ENCODE data around the gene DDX10. TPM values are rescaled to one million over a fixed set of nuclear protein-coding genes. Genes with fewer than 3 reads are reported as not detected.

The DDX10 gene
- polyA plus RNA-seq, 1 of the 3 experiments (the other 2 are of a cell fraction), result 35.8 TPM

- no peaks in the 10 kb centered on the region for H3K9me3 ChIP-seq
- peak overlapping the region; percentile 64 for H3K9ac ChIP-seq
- H3K9me2 ChIP-seq, result no peaks in the 10 kb centered on the region
- ChIA-PET POLR2A (no interaction called here), CTCF (interaction anchor here (0.9 kb wide), 1 partner anchor 12 kb away, joined by 4 read pairs; no protein-coding TSS in a partner anchor)
- peaks cover 0 to 5% of the 10 kb centered on the region in 2 experiments for H3K36me3 ChIP-seq (replicated peaks in 1 of 2; ENCODE audit: control insufficient read depth in 1 of 2, insufficient read depth in 2 of 2, low read length in 1 of 2)
- H4K20me1 ChIP-seq (ENCODE audit: insufficient read depth), result no peaks in the 10 kb centered on the region
- no peak overlapping the region for H2AFZ ChIP-seq (ENCODE audit: low read depth)
- peak overlapping the region in 1 of 2 experiments; percentile 97; a peak in 3 of 4 replicates for H3K27ac ChIP-seq (ENCODE audit: low read depth in 2 of 2, low read length in 1 of 2)
- H3F3A ChIP-seq (replicated peaks; ENCODE audit: insufficient read depth), result peaks cover 68% of the 10 kb centered on the region
- WGBS (ENCODE audit: low lambda C conversion rate), result 95% methylated on average over 4 of the region's 4 CpGs
- peaks cover 0 to 58% of the 10 kb centered on the region in 2 experiments; a peak in 3 of 4 replicates for H3K4me1 ChIP-seq (ENCODE audit: control insufficient read depth in 1 of 2, insufficient read depth in 2 of 2, low read depth in 1 of 2, low read length in 1 of 2)
- no peak overlapping the region for H3K4me3 ChIP-seq (ENCODE audit: low read depth in 2 of 2, low read length in 1 of 2)
- H3K79me2 ChIP-seq (ENCODE audit: insufficient read depth), result 0 out of 2 replicates have a peak, but pooled peaks cover 7% of the 10 kb centered on the region
- no peak for DNase-seq
- TF ChIP-seq EP300 (IDR thresholded peaks at IDR 0.05; ENCODE audit: borderline replicate concordance in 1 of 2, low read depth in 1 of 2, low read length in 1 of 2) (no peak), USF1 (IDR thresholded peaks at IDR 0.05; ENCODE audit: borderline replicate concordance, low read depth) (no peak), RCOR1 (IDR thresholded peaks at IDR 0.05; ENCODE audit: low read length) (no peak), POLR2AphosphoS5 (IDR thresholded peaks at IDR 0.05; ENCODE audit: low read depth, low read length) (no peak), EZH2phosphoT487 (IDR thresholded peaks at IDR 0.05; ENCODE audit: borderline replicate concordance, low read depth) (no peak), RAD21 (IDR thresholded peaks at IDR 0.05; ENCODE audit: low read length) (no peak), FOXJ3 (CRISPR knock-in tag; IDR thresholded peaks at IDR 0.05) (no peak), FOSL2 (IDR thresholded peaks at IDR 0.05; ENCODE audit: borderline replicate concordance, low read depth) (no peak), NFIC (IDR thresholded peaks at IDR 0.05; ENCODE audit: borderline replicate concordance) (no peak), MXI1 (IDR thresholded peaks at IDR 0.05; ENCODE audit: low read depth, low read length) (no peak), RXRA (IDR thresholded peaks at IDR 0.05; ENCODE audit: borderline replicate concordance, low read depth) (no peak), TCF12 (IDR thresholded peaks at IDR 0.05) (no peak), YY1 (IDR thresholded peaks at IDR 0.05; ENCODE audit: low read depth) (no peak), ZBTB33 (IDR thresholded peaks at IDR 0.05; ENCODE audit: borderline replicate concordance, low read depth) (no peak), JUND (IDR thresholded peaks at IDR 0.05) (no peak), SMC3 (IDR thresholded peaks at IDR 0.05; ENCODE audit: low read depth, low read length) (no peak), ELF1 (IDR thresholded peaks at IDR 0.05) (no peak), SIN3A (IDR thresholded peaks at IDR 0.05; ENCODE audit: borderline replicate concordance, low read depth, low read length) (no peak), CHD2 (IDR thresholded peaks at IDR 0.05; ENCODE audit: low read length, partially characterized antibody) (no peak), MAX (IDR thresholded peaks at IDR 0.05; ENCODE audit: low read depth) (no peak)
- peak overlapping the region; percentile 49; the same call in 1 of the 2 replicates for H3K4me2 ChIP-seq
- H3K27me3 ChIP-seq (ENCODE audit: insufficient read depth), result no peaks in the 10 kb centered on the region
These were observed 209.1 kb downstream of the DDX10 start for GRCh38 chr11:108873941-108874340.

Data from SK-N-SH (cell line).